WI38 (cell line): ENCODE results near the gene NEK8.
"Not testable (repeated sequence)": the region's sequence is repeated elsewhere in the genome, so short reads cannot be mapped to it uniquely, and the experiment has no call there.

ENCODE experiments used
- H3K4me3 ChIP-seq: 2 replicates; pipeline ENCODE4 v1.5.1; 2011; ENCODE audit warnings: low read depth, mild to moderate bottlenecking, control low read depth, low read length
- CTCF ChIP-seq: IDR thresholded peaks from 2 replicates; pipeline ENCODE4 v1.5.1; 2012; ENCODE audit warnings: low read depth, mild to moderate bottlenecking, control low read depth, low read length

Gene NEK8

GRCh38 chr17:28773736-28774135 is 45.1 kb downstream of the NEK8 start:
- TF ChIP-seq CTCF = no peak
- no peak overlapping the region for H3K4me3 ChIP-seq

- H3K4me3 ChIP-seq = no peak overlapping the region
- no peak for TF ChIP-seq CTCF
Observed at GRCh38 chr17:28774206-28774605, 45.6 kb downstream of the NEK8 start.

- TF ChIP-seq CTCF = no peak
- H3K4me3 ChIP-seq = no peak overlapping the region
Observed at GRCh38 chr17:28777178-28777577, 48.6 kb downstream of the NEK8 start.

GRCh38 chr17:28779601-28780000 is 51.0 kb downstream of the NEK8 start:
- not testable (repeated sequence) for H3K4me3 ChIP-seq

GRCh38 chr17:28783161-28783560 is 54.6 kb downstream of the NEK8 start:
- TF ChIP-seq CTCF = no peak

GRCh38 chr17:28788100-28788499 is 59.5 kb downstream of the NEK8 start:
- no peak overlapping the region for H3K4me3 ChIP-seq
- TF ChIP-seq CTCF = no peak

More at GRCh38 chr17:28783161-28783560, 54.6 kb downstream of the NEK8 start:
- H3K4me3 ChIP-seq = no peak overlapping the region
